ENCODE data around the gene GALNT9. TPM values are rescaled to one million over a fixed set of nuclear protein-coding genes. Genes with fewer than 3 reads are reported as not detected.

Gene GALNT9
- polyA plus RNA-seq, 1 donor from 2014 or later, result 13.5 TPM

DNA sequence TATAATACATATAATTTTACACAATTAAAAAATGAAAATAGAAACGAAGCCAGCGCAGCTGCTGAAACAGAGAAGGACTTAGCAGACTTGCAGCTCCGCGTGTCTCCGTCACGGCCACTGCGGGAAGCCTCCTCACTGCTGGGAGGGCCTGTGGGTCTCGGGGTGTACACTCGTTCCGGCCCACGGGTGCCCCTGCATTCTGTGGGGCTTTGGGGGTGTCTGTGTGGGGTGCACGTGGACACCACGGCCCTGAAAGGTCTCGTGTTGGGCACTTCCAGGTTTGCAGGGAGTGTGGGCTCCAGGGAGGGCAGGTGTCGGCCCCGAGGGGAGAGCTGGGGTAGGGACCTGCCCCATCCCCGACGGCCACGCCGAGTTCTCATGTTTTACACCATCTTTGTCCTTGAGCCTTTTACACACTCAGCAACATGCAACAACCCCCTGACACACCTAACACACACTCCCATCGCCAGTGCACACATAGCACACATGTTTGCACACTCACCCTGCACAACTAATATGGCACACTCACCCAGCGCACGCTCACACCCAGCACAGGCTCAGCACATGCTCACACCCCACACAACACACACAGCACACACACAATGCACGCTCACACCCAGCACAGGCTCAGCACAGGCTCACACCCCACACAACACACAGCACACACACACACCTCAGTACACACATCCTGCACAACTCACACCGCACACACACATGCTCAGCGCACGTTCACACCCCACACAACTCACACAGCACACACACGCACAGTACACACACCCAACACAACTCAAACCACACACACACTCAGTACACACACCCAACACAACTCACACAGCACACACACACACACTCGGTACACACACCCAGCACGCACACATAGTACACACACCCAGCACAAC lies 148.5 kb downstream of the GALNT9 start:
- no peak overlapping the region for H3K4me3 ChIP-seq (ENCODE audit: low read length)
- no peaks in the 10 kb centered on the region for H3K27me3 ChIP-seq (ENCODE audit: insufficient read depth, low read depth, low read length)
- H3K9me3 ChIP-seq (ENCODE audit: low read length), result no peaks in the 10 kb centered on the region
- H3K9me2 ChIP-seq (ENCODE audit: insufficient read depth, low read length), result no peaks in the 10 kb centered on the region
- TF ChIP-seq EP300 (conservative IDR thresholded peaks at IDR 0.05; ENCODE audit: poor library complexity, severe bottlenecking), result no peak
- TF ChIP-seq TAF1 (IDR thresholded peaks at IDR 0.05; ENCODE audit: low read depth), result no peak
- TF ChIP-seq, protein P1, sequence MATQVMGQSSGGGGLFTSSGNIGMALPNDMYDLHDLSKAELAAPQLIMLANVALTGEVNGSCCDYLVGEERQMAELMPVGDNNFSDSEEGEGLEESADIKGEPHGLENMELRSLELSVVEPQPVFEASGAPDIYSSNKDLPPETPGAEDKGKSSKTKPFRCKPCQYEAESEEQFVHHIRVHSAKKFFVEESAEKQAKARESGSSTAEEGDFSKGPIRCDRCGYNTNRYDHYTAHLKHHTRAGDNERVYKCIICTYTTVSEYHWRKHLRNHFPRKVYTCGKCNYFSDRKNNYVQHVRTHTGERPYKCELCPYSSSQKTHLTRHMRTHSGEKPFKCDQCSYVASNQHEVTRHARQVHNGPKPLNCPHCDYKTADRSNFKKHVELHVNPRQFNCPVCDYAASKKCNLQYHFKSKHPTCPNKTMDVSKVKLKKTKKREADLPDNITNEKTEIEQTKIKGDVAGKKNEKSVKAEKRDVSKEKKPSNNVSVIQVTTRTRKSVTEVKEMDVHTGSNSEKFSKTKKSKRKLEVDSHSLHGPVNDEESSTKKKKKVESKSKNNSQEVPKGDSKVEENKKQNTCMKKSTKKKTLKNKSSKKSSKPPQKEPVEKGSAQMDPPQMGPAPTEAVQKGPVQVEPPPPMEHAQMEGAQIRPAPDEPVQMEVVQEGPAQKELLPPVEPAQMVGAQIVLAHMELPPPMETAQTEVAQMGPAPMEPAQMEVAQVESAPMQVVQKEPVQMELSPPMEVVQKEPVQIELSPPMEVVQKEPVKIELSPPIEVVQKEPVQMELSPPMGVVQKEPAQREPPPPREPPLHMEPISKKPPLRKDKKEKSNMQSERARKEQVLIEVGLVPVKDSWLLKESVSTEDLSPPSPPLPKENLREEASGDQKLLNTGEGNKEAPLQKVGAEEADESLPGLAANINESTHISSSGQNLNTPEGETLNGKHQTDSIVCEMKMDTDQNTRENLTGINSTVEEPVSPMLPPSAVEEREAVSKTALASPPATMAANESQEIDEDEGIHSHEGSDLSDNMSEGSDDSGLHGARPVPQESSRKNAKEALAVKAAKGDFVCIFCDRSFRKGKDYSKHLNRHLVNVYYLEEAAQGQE (IDR thresholded peaks at IDR 0.05; ENCODE audit: borderline replicate concordance), result no peak
- TF ChIP-seq RAD21 (conservative IDR thresholded peaks at IDR 0.05), result no peak
- no peak for TF ChIP-seq EZH2 (IDR thresholded peaks at IDR 0.05; ENCODE audit: borderline replicate concordance, insufficient read depth, low read length, poor library complexity, severe bottlenecking)
- TF ChIP-seq, protein P2, sequence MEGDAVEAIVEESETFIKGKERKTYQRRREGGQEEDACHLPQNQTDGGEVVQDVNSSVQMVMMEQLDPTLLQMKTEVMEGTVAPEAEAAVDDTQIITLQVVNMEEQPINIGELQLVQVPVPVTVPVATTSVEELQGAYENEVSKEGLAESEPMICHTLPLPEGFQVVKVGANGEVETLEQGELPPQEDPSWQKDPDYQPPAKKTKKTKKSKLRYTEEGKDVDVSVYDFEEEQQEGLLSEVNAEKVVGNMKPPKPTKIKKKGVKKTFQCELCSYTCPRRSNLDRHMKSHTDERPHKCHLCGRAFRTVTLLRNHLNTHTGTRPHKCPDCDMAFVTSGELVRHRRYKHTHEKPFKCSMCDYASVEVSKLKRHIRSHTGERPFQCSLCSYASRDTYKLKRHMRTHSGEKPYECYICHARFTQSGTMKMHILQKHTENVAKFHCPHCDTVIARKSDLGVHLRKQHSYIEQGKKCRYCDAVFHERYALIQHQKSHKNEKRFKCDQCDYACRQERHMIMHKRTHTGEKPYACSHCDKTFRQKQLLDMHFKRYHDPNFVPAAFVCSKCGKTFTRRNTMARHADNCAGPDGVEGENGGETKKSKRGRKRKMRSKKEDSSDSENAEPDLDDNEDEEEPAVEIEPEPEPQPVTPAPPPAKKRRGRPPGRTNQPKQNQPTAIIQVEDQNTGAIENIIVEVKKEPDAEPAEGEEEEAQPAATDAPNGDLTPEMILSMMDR (IDR thresholded peaks at IDR 0.05; ENCODE audit: poor library complexity, severe bottlenecking), result no peak
- TF ChIP-seq POLR2AphosphoS5 (IDR thresholded peaks at IDR 0.05), result no peak
- TF ChIP-seq SMC3 (conservative IDR thresholded peaks at IDR 0.05; ENCODE audit: poor library complexity), result no peak
- no peak for TF ChIP-seq MXI1 (conservative IDR thresholded peaks at IDR 0.05; ENCODE audit: poor library complexity, severe bottlenecking)
- no peaks in the 10 kb centered on the region for H3K79me2 ChIP-seq (replicated peaks; ENCODE audit: insufficient read depth, low read length)
- H3K9ac ChIP-seq (ENCODE audit: low read length), result no peak overlapping the region
- no peaks in the 10 kb centered on the region for H3F3A ChIP-seq (ENCODE audit: insufficient read depth, low read length, poor library complexity, severe bottlenecking)
- H3K4me2 ChIP-seq (ENCODE audit: low read length), result no peak overlapping the region
- no peaks in the 10 kb centered on the region for H4K20me1 ChIP-seq (ENCODE audit: insufficient read depth)
- H3K27ac ChIP-seq (ENCODE audit: low read length), result no peak overlapping the region
- H3K36me3 ChIP-seq (ENCODE audit: insufficient read depth, low read length), result no peaks in the 10 kb centered on the region
- no peak overlapping the region for H2AFZ ChIP-seq (ENCODE audit: low read depth, low read length)

DNA sequence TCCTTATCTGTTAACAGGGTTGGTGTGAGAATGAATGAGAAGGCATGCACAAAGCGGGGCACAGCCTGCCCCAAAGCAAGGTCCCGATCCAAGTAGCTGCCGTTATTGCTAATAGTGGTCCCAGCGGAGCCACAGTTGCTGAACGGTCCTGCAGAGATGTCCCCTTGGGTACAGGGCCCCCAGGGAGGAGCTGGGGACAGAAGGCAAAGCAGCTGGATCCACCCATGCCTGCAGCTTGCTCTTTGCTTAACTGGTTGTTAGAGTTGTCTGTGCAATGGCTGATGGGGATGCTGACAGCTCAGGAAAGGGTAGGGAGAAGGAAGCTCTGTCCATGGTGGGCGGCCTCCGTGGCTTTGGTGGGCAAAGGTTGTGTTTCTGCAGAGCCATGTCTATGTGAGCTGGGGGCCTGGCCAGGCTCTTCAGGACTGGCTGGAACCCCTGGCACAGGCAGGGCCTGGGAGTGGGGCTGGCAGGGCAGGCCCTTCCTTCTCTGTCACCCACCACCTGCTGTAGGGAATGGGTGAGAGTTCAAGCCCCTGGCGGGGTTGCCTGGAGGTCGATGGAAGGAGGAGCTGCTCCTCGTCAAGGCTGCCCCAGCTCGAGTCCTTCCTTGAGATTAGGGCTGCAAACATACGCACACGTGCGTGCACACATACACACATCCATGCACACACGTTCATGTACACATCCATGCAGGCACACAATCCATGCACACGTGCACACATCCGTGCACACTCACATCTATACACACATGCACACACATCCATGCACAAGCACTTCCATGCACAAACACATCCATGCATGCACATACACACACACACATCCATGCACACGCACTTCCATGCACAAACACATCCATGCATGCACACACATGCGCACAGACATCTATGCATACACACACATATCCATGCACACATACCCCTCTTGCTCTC lies 149.7 kb downstream of the GALNT9 start:
- no peak overlapping the region for H3K4me3 ChIP-seq (ENCODE audit: low read length)
- no peaks in the 10 kb centered on the region for H3K9me2 ChIP-seq (ENCODE audit: insufficient read depth, low read length)
- H3K9ac ChIP-seq (ENCODE audit: low read length), result no peak overlapping the region
- no peaks in the 10 kb centered on the region for H3K36me3 ChIP-seq (ENCODE audit: insufficient read depth, low read length)
- TF ChIP-seq RAD21 (conservative IDR thresholded peaks at IDR 0.05), result no peak
- no peak for TF ChIP-seq MXI1 (conservative IDR thresholded peaks at IDR 0.05; ENCODE audit: poor library complexity, severe bottlenecking)
- TF ChIP-seq POLR2AphosphoS5 (IDR thresholded peaks at IDR 0.05), result no peak
- no peak for TF ChIP-seq EZH2 (IDR thresholded peaks at IDR 0.05; ENCODE audit: borderline replicate concordance, insufficient read depth, low read length, poor library complexity, severe bottlenecking)
- no peak for TF ChIP-seq EP300 (conservative IDR thresholded peaks at IDR 0.05; ENCODE audit: poor library complexity, severe bottlenecking)
- TF ChIP-seq, protein P1 (IDR thresholded peaks at IDR 0.05; ENCODE audit: borderline replicate concordance), result no peak
- TF ChIP-seq TAF1 (IDR thresholded peaks at IDR 0.05; ENCODE audit: low read depth), result no peak
- TF ChIP-seq SMC3 (conservative IDR thresholded peaks at IDR 0.05; ENCODE audit: poor library complexity), result no peak
- TF ChIP-seq, protein P2 (IDR thresholded peaks at IDR 0.05; ENCODE audit: poor library complexity, severe bottlenecking), result no peak
- no peaks in the 10 kb centered on the region for H3K9me3 ChIP-seq (ENCODE audit: low read length)
- no peaks in the 10 kb centered on the region for H3K79me2 ChIP-seq (replicated peaks; ENCODE audit: insufficient read depth, low read length)
- no peaks in the 10 kb centered on the region for H3K27me3 ChIP-seq (ENCODE audit: insufficient read depth, low read depth, low read length)
- no peak overlapping the region for H2AFZ ChIP-seq (ENCODE audit: low read depth, low read length)
- no peaks in the 10 kb centered on the region for H3F3A ChIP-seq (ENCODE audit: insufficient read depth, low read length, poor library complexity, severe bottlenecking)
- H3K4me2 ChIP-seq (ENCODE audit: low read length), result no peak overlapping the region
- H3K27ac ChIP-seq (ENCODE audit: low read length), result no peak overlapping the region
- no peaks in the 10 kb centered on the region for H4K20me1 ChIP-seq (ENCODE audit: insufficient read depth)
